Mucosa of descending colon (tissue), 3 donors: ENCODE measurements around the gene NKX1-2. TPM values are rescaled to one million over a fixed set of nuclear protein-coding genes. Genes with fewer than 3 reads are reported as not detected.

Source experiments
- ATAC-seq: fragments of 200-7000 bp; cut with Tn5 transposase; one replicate; pipeline ENCODE4 v1.9.1; 2020; ENCODE audit warnings: mild to moderate bottlenecking, moderate library complexity
- DNase-seq, 3 donors: peaks; one replicate each; pipeline ENCODE4 v3.0.0-alpha.2; 2020
- H3K36me3 ChIP-seq: fragments of 200-600 bp; one replicate; pipeline ENCODE4 v1.8.0; 2021; ENCODE audit warnings: low read depth, mild to moderate bottlenecking
- H3K4me1 ChIP-seq: fragments of 200-600 bp; one replicate; pipeline ENCODE4 v1.8.0; 2021; ENCODE audit warnings: low read depth, mild to moderate bottlenecking
- H3K4me3 ChIP-seq: fragments of 200-600 bp; one replicate; pipeline ENCODE4 v1.8.0; 2021; ENCODE audit warnings: mild to moderate bottlenecking
- H3K9me3 ChIP-seq: fragments of 200-600 bp; one replicate; pipeline ENCODE4 v1.8.0; 2021; ENCODE audit warnings: mild to moderate bottlenecking
- CTCF ChIP-seq: fragments of 200-600 bp; IDR thresholded peaks from one replicate; pipeline ENCODE4 v1.8.0; 2022; ENCODE audit warnings: antibody characterized with exemption, mild to moderate bottlenecking
- intact Hi-C, 2 donors: fragments of 100-400 bp; cut with DNase I in 1 of 2; cut with micrococcal nuclease in 1 of 2; formaldehyde crosslinking; loops; one replicate each; pipeline versions ENCODE4 v1.11.0 to v1.11.1; 2022; cut with DNase I, micrococcal nuclease
- long read RNA-seq, 2 donors: library from polyadenylated mRNA; unstranded; transcript quantifications; one replicate each; pipeline ENCODE4 v2.0.0, GENCODE V29; 2019 to 2021
- total RNA-seq, 3 donors: library from RNA; stranded (reverse); fragmentation: NEBNext Ultra II Directional in 2 of 3; extraction: Animal tissue kit (Norgen Biotek cat#: 25700) in 2 of 3; gene quantifications; one replicate each; pipeline versions ENCODE4 v1.2.1 to v1.2.4, GENCODE V29; 2021 to 2023
- donor health status: DM: no; HTN: no; CAD: no; lungs with moderate emphysema.
- donor health status: DM: no; HTN: no; CAD: no.
- donor health status: DM: no; HTN: yes; CAD: no.

Gene NKX1-2
- total RNA-seq = not detected
- long read RNA-seq, donor 1 = 0 reads
- long read RNA-seq, donor 2 = 0 reads

- DNase-seq (no peak), ATAC-seq (peak; percentile 42)
- Histone ChIP-seq H3K4me3 (no peak within 1 kb of the TSS), H3K36me3 (no peaks in the 10 kb centered on the region), H3K9me3 (no peaks in the 10 kb centered on the region), H3K4me1 (peaks cover 9% of the 10 kb centered on the region)
- intact Hi-C loops = no loop called here
- no peak for TF ChIP-seq CTCF
Measured at GRCh38 chr10:124450012-124450782, at the start of gene NKX1-2. TSS of gene NKX1-2 (minus strand) at chr10:124450035. CDS start at chr10:124449943, 92 bp downstream.

GRCh38 chr10:124498056-124498455, 48.2 kb upstream of the NKX1-2 start:
- no peaks in the 10 kb centered on the region for H3K36me3 ChIP-seq
- no peak for TF ChIP-seq CTCF
- no peaks in the 10 kb centered on the region for H3K9me3 ChIP-seq
- no peak overlapping the region for H3K4me3 ChIP-seq
- DNase-seq (no peak), ATAC-seq (no peak)
- intact Hi-C loops = no loop called here
- H3K4me1 ChIP-seq = no peaks in the 10 kb centered on the region

- TF ChIP-seq CTCF = no peak
- DNase-seq (peak in 1 of 3 donors; percentile 23), ATAC-seq (no peak)
- no peaks in the 10 kb centered on the region for H3K9me3 ChIP-seq
- H3K4me1 ChIP-seq = no peaks in the 10 kb centered on the region
- no peaks in the 10 kb centered on the region for H3K36me3 ChIP-seq
- no peak overlapping the region for H3K4me3 ChIP-seq
- intact Hi-C loops = no loop called here
Measured at GRCh38 chr10:124497196-124497881, 47.5 kb upstream of the NKX1-2 start.

GRCh38 chr10:124496620-124497019, 46.8 kb upstream of the NKX1-2 start:
- Histone ChIP-seq H3K4me1 (no peaks in the 10 kb centered on the region), H3K4me3 (no peak overlapping the region), H3K36me3 (no peaks in the 10 kb centered on the region), H3K9me3 (no peaks in the 10 kb centered on the region)
- DNase-seq = peak in 1 of 3 donors; percentile 26
- intact Hi-C loops = no loop called here
- no peak for ATAC-seq
- TF ChIP-seq CTCF = no peak

GRCh38 chr10:124496150-124496549, 46.3 kb upstream of the NKX1-2 start:
- TF ChIP-seq CTCF = no peak
- no peak overlapping the region for H3K4me3 ChIP-seq
- DNase-seq (no peak), ATAC-seq (no peak)
- intact Hi-C loops = no loop called here
- H3K9me3 ChIP-seq = no peaks in the 10 kb centered on the region
- no peaks in the 10 kb centered on the region for H3K4me1 ChIP-seq
- no peaks in the 10 kb centered on the region for H3K36me3 ChIP-seq
